ENCODE results near the gene TUBGCP3. TPM values are rescaled to one million over a fixed set of nuclear protein-coding genes. Genes with fewer than 3 reads are reported as not detected.

Gene TUBGCP3
- total RNA-seq, 2 donors from 2014 or later, result 27.3 to 67.2 TPM

GRCh38 chr13:112435973-112436372 is 152.0 kb downstream of the TUBGCP3 start:
- ATAC-seq, result no peak
- no peaks in the 10 kb centered on the region for H3K36me3 Mint-ChIP-seq
- H3K9me3 Mint-ChIP-seq, result peaks cover 8 to 12% of the 10 kb centered on the region in 2 donors
- H3K27ac Mint-ChIP-seq, result no peak overlapping the region
- DNase-seq (ENCODE audit: low spot score in 2 of 2), result no peak

Other genes with a start within 250 kb of the TUBGCP3 start
- gene SPACA7, start 211.8 kb downstream of the TUBGCP3 start, total RNA-seq, result not detected
- gene ATP11A, start 101.9 kb upstream of the TUBGCP3 start, total RNA-seq, result 10 to 100 TPM; 33.1 to 53.7 TPM